KG1 (cell line): ENCODE data around the gene C21orf91.
A peak's percentile ranks its signal among the peaks of the same experiment; 100 is the strongest.

Experiments used
- DNase-seq: peaks from one replicate; lab custom pipeline; 2025; lab: John Stamatoyannopoulos, UW

C21orf91 gene

GRCh38 chr21:17797967-17798366 is 21.2 kb downstream of the C21orf91 start:
- no peak for DNase-seq

GRCh38 chr21:17796503-17796902 is 22.7 kb downstream of the C21orf91 start:
- DNase-seq = no peak

GRCh38 chr21:17796037-17796403 is 23.1 kb downstream of the C21orf91 start:
- no peak for DNase-seq

- DNase-seq = no peak
Observed at GRCh38 chr21:17795146-17796036, 23.8 kb downstream of the C21orf91 start.

GRCh38 chr21:17794518-17795145 is 24.5 kb downstream of the C21orf91 start:
- DNase-seq = no peak

GRCh38 chr21:17793246-17794123 is 25.7 kb downstream of the C21orf91 start:
- no peak for DNase-seq

- DNase-seq = no peak
Observed at GRCh38 chr21:17789656-17790055, 29.5 kb downstream of the C21orf91 start.

GRCh38 chr21:17789069-17789468 is 30.1 kb downstream of the C21orf91 start:
- DNase-seq = no peak

GRCh38 chr21:17786851-17787181 is 32.3 kb downstream of the C21orf91 start:
- no peak for DNase-seq

- DNase-seq = no peak
Observed at GRCh38 chr21:17786071-17786850, 32.9 kb downstream of the C21orf91 start.

GRCh38 chr21:17785403-17785788 is 33.8 kb downstream of the C21orf91 start:
- no peak for DNase-seq

GRCh38 chr21:17784604-17785402 is 34.4 kb downstream of the C21orf91 start:
- no peak for DNase-seq

- no peak for DNase-seq
Observed at GRCh38 chr21:17784180-17784598, 35.0 kb downstream of the C21orf91 start.

- DNase-seq = no peak
Observed at GRCh38 chr21:17783481-17784179, 35.5 kb downstream of the C21orf91 start.

GRCh38 chr21:17783003-17783402 is 36.2 kb downstream of the C21orf91 start:
- no peak for DNase-seq

GRCh38 chr21:17782051-17782450 is 37.1 kb downstream of the C21orf91 start:
- DNase-seq = no peak

GRCh38 chr21:17781524-17781923 is 37.6 kb downstream of the C21orf91 start:
- no peak for DNase-seq

GRCh38 chr21:17780539-17780938 is 38.6 kb downstream of the C21orf91 start:
- peak; percentile 30 for DNase-seq

GRCh38 chr21:17779980-17780379 is 39.2 kb downstream of the C21orf91 start:
- DNase-seq = no peak

- no peak for DNase-seq
Observed at GRCh38 chr21:17779496-17779895, 39.7 kb downstream of the C21orf91 start.
